ENCODE results near the gene CD68.

GRCh38 chr17:7548585-7549400 lies 30.6 kb upstream of the CD68 start, which contains the start of gene TNFSF12:
- TF ChIP-seq CTCF (IDR thresholded peaks at IDR 0.05; ENCODE audit: insufficient read depth, low read length, poor library complexity, severe bottlenecking) = no peak
- TF ChIP-seq EZH2phosphoT487 (conservative IDR thresholded peaks at IDR 0.05; ENCODE audit: low read length) = no peak
